Heart left ventricle (tissue), 16 donors: ENCODE data around the gene ZNF148. TPM values are rescaled to one million over a fixed set of nuclear protein-coding genes. Genes with fewer than 3 reads are reported as not detected.
"Not testable (repeated sequence)": the region's sequence is repeated elsewhere in the genome, so short reads cannot be mapped to it uniquely, and the experiment has no call there.

Source experiments
- ATAC-seq, 4 donors: fragments of 200-7000 bp; cut with Tn5 transposase; one replicate each; pipeline ENCODE4 v1.9.1; 2020 to 2022; ENCODE audit warnings: moderate library complexity in 4 of 4, mild to moderate bottlenecking in 3 of 4, moderate number of reproducible peaks in 1 of 4
- DNase-seq, 5 donors: peaks; one replicate each; pipeline ENCODE4 v3.0.0-alpha.2; 2020
- H3K27ac ChIP-seq, 12 donors: fragments of 200-600 bp; sonication (generic) in 4 of 12; one replicate each; pipeline versions ENCODE4 v1.5.0 to v1.8.0; 2016 to 2022; ENCODE audit warnings: mild to moderate bottlenecking in 2 of 12
- H3K27me3 ChIP-seq, 9 donors: fragments of 200-600 bp; sonication (generic) in 2 of 9; one replicate each; pipeline versions ENCODE4 v1.5.1 to v1.8.0; 2016 to 2022; ENCODE audit warnings: mild to moderate bottlenecking in 3 of 9
- H3K36me3 ChIP-seq, 9 donors: fragments of 200-600 bp; sonication (generic) in 2 of 9; one replicate each; pipeline versions ENCODE4 v1.5.0 to v1.8.0; 2018 to 2022; ENCODE audit warnings: mild to moderate bottlenecking in 2 of 9
- H3K4me1 ChIP-seq, 12 donors: fragments of 200-600 bp; sonication (generic) in 4 of 12; one replicate each; pipeline versions ENCODE4 v1.5.0 to v1.8.0; 2016 to 2022; ENCODE audit warnings: mild to moderate bottlenecking in 3 of 12
- H3K4me3 ChIP-seq, 12 donors: fragments of 200-600 bp; sonication (generic) in 4 of 12; one replicate each; pipeline versions ENCODE4 v1.5.0 to v1.8.0; 2017 to 2022; ENCODE audit warnings: mild to moderate bottlenecking in 9 of 12, moderate library complexity in 4 of 12
- H3K9me3 ChIP-seq, 12 donors: fragments of 200-600 bp; sonication (generic) in 4 of 12; one replicate each; pipeline versions ENCODE4 v1.5.0 to v1.8.0; 2016 to 2022; ENCODE audit warnings: mild to moderate bottlenecking in 1 of 12
- POLR2A ChIP-seq, 2 donors: fragments of 450-650 bp; IDR thresholded peaks; one replicate each; pipeline ENCODE4 v1.6.1; 2017; ENCODE audit warnings: antibody characterized with exemption in 2 of 2, mild to moderate bottlenecking in 2 of 2, moderate library complexity in 2 of 2
- WGBS, 4 donors: extraction: QIAGEN DNeasy Blood & Tissue Kit in 2 of 4; methylation state at CpG; one replicate each; pipeline versions ENCODE4 v1.1.5 to v1.1.7; 2013 to 2018; 5-methylcytosine and 5-hydroxymethylcytosine counted together
- intact Hi-C, 10 donors: fragments of 100-400 bp; cut with DNase I; formaldehyde crosslinking; loops; one replicate each; pipeline versions ENCODE4 v1.11.1 to v1.14.2; 2022
- polyA plus RNA-seq, 2 donors: library from polyadenylated mRNA; stranded (reverse); fragments of 200-250 nt; gene quantifications; one replicate each; pipeline ENCODE4 v1.2.3, GENCODE V29; 2013
- total RNA-seq, 9 donors: library from RNA; depleted of rRNA in 2 of 9; stranded (reverse); fragments of >200 nt in 2 of 9; fragmentation: NEBNext Ultra II Directional in 3 of 9; extraction: Animal tissue kit (Norgen Biotek cat#: 25700) in 3 of 9; gene quantifications; one replicate each; pipeline versions ENCODE4 v1.1.0 to v1.2.4, GENCODE V29; 2016 to 2023
- TF ChIP-seq, protein P1 (sequence below), 12 donors: fragments of 200-600 bp; sonication (generic) in 4 of 12; IDR thresholded peaks; one replicate each; pipeline versions ENCODE4 v1.5.0 to v1.8.0; 2018 to 2022; ENCODE audit warnings: antibody characterized with exemption in 12 of 12, mild to moderate bottlenecking in 5 of 12
- donor health status: ischemic (EF 13 %, LVEDD 7.1; RV severe dilation, severe dysfunction).
- donor health status: healthy with polysubstance abuse.
- donor health status: DM: no; HTN: yes; CAD: no.
- donor health status: DM: no; HTN: no; CAD: no.
- donor health status: ischemic (EF 25% LVEDD 6.9; RV normal size, moderate dysfunction).
- donor health status: ischemic (EF 25% LVEDD 5.7; RV mildly dilated, moderate dysfunction).
- donor health status: healthy.
- donor health status: DM: yes; HTN: yes; CAD: no.
- donor health status: ischemic (EF 35%, LVEDD 5.7; RV mildly dilated, moderate dysfunction).
- donor health status: nonischemic (EF 11% LVEDD 7.7; RV severe dilation, severe dysfunction).
- donor health status: DM: yes; HTN: yes; CAD: no.
- donor health status: PGD.
- donor health status: ischemic (EF 29% LVEDD 5.4; RV normal size, mild dysfunction).
- donor health status: nonischemic (EF 23%, LVEDD 6.1; RV moderate dilation, normal function).

The ZNF148 gene
- total and polyA plus RNA-seq, 11 donors = 4.5 to 62.4 (median 39.0) TPM

- Histone ChIP-seq H3K36me3 (no peaks in the 10 kb centered on the region), H3K4me1 (peaks cover 0 to 45% (median 10%) of the 10 kb centered on the region in 12 donors), H3K27ac (no peak overlapping the region), H3K9me3 (peaks cover 0 to 40% (median 9%) of the 10 kb centered on the region in 12 donors), H3K4me3 (no peak overlapping the region), H3K27me3 (no peaks in the 10 kb centered on the region)
- DNase-seq (no peak), ATAC-seq (no peak)
- TF ChIP-seq POLR2A (IDR thresholded peaks at IDR 0.05) = no peak
- TF ChIP-seq, protein P1, sequence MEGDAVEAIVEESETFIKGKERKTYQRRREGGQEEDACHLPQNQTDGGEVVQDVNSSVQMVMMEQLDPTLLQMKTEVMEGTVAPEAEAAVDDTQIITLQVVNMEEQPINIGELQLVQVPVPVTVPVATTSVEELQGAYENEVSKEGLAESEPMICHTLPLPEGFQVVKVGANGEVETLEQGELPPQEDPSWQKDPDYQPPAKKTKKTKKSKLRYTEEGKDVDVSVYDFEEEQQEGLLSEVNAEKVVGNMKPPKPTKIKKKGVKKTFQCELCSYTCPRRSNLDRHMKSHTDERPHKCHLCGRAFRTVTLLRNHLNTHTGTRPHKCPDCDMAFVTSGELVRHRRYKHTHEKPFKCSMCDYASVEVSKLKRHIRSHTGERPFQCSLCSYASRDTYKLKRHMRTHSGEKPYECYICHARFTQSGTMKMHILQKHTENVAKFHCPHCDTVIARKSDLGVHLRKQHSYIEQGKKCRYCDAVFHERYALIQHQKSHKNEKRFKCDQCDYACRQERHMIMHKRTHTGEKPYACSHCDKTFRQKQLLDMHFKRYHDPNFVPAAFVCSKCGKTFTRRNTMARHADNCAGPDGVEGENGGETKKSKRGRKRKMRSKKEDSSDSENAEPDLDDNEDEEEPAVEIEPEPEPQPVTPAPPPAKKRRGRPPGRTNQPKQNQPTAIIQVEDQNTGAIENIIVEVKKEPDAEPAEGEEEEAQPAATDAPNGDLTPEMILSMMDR (IDR thresholded peaks at IDR 0.05) = no peak
- intact Hi-C loops = no loop called here
These were observed 25.5 kb downstream of the ZNF148 start for GRCh38 chr3:125349556-125350165.

DNA sequence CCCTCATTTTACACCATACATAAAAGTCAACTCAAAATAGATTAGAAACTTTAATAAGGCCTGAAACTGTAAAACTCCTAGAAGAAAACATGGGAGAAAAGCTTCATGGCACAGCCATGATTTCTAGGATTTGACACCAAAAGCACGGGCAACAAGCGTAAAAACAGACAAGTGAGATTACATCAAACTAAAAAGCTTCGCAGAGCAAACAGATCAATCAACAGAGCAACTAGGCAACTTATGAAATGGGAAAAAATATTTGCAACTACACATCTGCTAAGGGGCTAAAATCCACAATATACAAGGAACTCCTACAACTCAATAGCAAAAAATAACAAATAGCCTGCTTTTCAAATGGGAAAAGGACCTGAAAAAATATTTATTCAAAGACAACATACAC lies 26.1 kb downstream of the ZNF148 start:
- Histone ChIP-seq H3K27ac (no peak overlapping the region), H3K4me3 (no peak overlapping the region), H3K4me1 (peaks cover 0 to 45% (median 7%) of the 10 kb centered on the region in 12 donors), H3K27me3 (no peaks in the 10 kb centered on the region), H3K9me3 (peaks cover 0 to 46% (median 9%) of the 10 kb centered on the region in 12 donors), H3K36me3 (no peaks in the 10 kb centered on the region)
- DNase-seq (no peak), ATAC-seq (no peak)
- intact Hi-C loops = no loop called here
- TF ChIP-seq, protein P1 (IDR thresholded peaks at IDR 0.05) = no peak
- no peak for TF ChIP-seq POLR2A (IDR thresholded peaks at IDR 0.05)
- 94 to 97% (median 95%) methylated on average over 3 of the region's 3 CpGs for WGBS, 4 donors

GRCh38 chr3:125343367-125343766 lies 31.8 kb downstream of the ZNF148 start:
- H3K36me3 ChIP-seq, H3K27me3 ChIP-seq, H3K27ac ChIP-seq, intact Hi-C loops, DNase-seq, H3K4me1 ChIP-seq, H3K4me3 ChIP-seq, ATAC-seq: not testable (repeated sequence)
- peaks cover 0 to 77% (median 11%) of the 10 kb centered on the region in 12 donors for H3K9me3 ChIP-seq
- WGBS, 4 donors = 88 to 97% (median 97%) methylated on average over 7 of the region's 7 CpGs

DNA sequence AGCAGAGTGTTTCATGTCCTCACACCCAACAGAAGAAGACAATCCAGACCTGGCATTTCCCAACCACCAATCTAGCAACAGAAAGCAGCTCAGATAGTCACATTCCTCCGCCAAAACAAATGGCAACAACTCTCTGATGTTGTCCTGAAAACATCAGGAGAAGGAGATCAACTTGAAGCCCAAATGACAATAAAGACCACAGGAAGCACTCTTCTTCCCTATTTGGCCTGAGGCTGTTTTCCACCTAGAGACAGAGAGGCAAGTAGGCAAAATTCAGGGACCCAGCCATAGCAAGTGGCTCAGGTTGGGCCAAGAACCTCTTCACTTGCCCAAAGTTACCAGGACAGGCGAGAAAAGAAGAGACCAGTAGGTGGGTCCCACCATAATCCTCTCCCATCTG lies 35.0 kb downstream of the ZNF148 start:
- H3K36me3 ChIP-seq = no peaks in the 10 kb centered on the region
- ATAC-seq (no peak), DNase-seq (no peak)
- peaks cover 0 to 48% (median 4%) of the 10 kb centered on the region in 12 donors for H3K9me3 ChIP-seq
- 97 to 100% (median 99%) methylated on average over 1 to 2 of the region's 2 CpGs for WGBS, 4 donors
- TF ChIP-seq, protein P1 (IDR thresholded peaks at IDR 0.05) = no peak
- TF ChIP-seq POLR2A (IDR thresholded peaks at IDR 0.05) = no peak
- intact Hi-C loops = no loop called here
- no peak overlapping the region for H3K4me3 ChIP-seq
- H3K4me1 ChIP-seq = peaks cover 5 to 30% (median 21%) of the 10 kb centered on the region in 12 donors
- no peak overlapping the region for H3K27ac ChIP-seq
- no peaks in the 10 kb centered on the region for H3K27me3 ChIP-seq

DNA sequence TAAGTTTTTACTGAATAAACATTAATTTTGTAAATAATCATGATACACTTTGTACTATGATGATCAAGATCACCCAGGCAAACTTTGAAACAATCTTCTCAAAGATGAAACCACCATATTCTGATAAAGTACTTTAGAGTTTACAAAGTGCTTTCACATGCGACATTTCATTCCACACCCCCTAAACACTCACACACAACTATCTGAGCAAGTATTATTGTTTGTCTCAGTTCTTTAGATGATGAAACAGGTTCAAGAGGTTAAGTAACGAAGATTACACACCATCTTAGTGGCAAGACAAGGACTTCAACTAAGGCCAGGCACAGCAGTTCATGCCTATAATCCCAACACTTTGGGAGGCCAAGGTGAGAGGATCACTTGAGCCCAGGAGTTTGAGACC lies 37.6 kb downstream of the ZNF148 start:
- no peak for TF ChIP-seq POLR2A (IDR thresholded peaks at IDR 0.05)
- no peak for ATAC-seq
- peaks cover 0 to 32% (median 1%) of the 10 kb centered on the region in 12 donors for H3K9me3 ChIP-seq
- WGBS, 4 donors = 73 to 76% (median 76%) methylated on average over 2 of the region's 2 CpGs
- H3K36me3 ChIP-seq = no peaks in the 10 kb centered on the region
- H3K27me3 ChIP-seq = no peaks in the 10 kb centered on the region
- H3K27ac ChIP-seq = no peak overlapping the region
- peaks cover 5 to 48% (median 39%) of the 10 kb centered on the region in 12 donors for H3K4me1 ChIP-seq
- DNase-seq = no peak
- intact Hi-C loops = no loop called here
- H3K4me3 ChIP-seq = no peak overlapping the region
